ENCODE results near the gene COBL.

Gene COBL

GRCh38 chr7:50976064-50976463, 340.5 kb downstream of the COBL start:
- Histone ChIP-seq H3K36me3 (ENCODE audit: insufficient read depth, low read depth, low read length) (no peaks in the 10 kb centered on the region), H3K27ac (ENCODE audit: low read length) (no peak overlapping the region), H3K4me3 (ENCODE audit: low read length) (no peak overlapping the region), H3K4me1 (ENCODE audit: insufficient read depth, low read length) (no peaks in the 10 kb centered on the region), H3K9me3 (ENCODE audit: insufficient read depth, low read depth, low read length) (no peaks in the 10 kb centered on the region), H3K27me3 (ENCODE audit: insufficient read depth, low read length) (no peaks in the 10 kb centered on the region), H3K9ac (ENCODE audit: low read depth, low read length) (no peak overlapping the region)

- Histone ChIP-seq H3K4me3 (ENCODE audit: low read length) (no peak overlapping the region), H3K4me1 (ENCODE audit: insufficient read depth, low read length) (no peaks in the 10 kb centered on the region)
These were observed 342.4 kb downstream of the COBL start for GRCh38 chr7:50974240-50974639.

GRCh38 chr7:50973814-50974213, 342.8 kb downstream of the COBL start:
- H3K9me3 ChIP-seq (ENCODE audit: insufficient read depth, low read depth, low read length), result peaks cover 3% of the 10 kb centered on the region; the same call in 1 of the 2 replicates
- H3K36me3 ChIP-seq (ENCODE audit: insufficient read depth, low read depth, low read length), result no peaks in the 10 kb centered on the region
- H3K4me3 ChIP-seq (ENCODE audit: low read length), result no peak overlapping the region
- no peaks in the 10 kb centered on the region for H3K4me1 ChIP-seq (ENCODE audit: insufficient read depth, low read length)
- H3K27ac ChIP-seq (ENCODE audit: low read length), result no peak overlapping the region
- H3K27me3 ChIP-seq (ENCODE audit: insufficient read depth, low read length), result no peaks in the 10 kb centered on the region
- H3K9ac ChIP-seq (ENCODE audit: low read depth, low read length), result no peak overlapping the region

More at GRCh38 chr7:50974240-50974639, 342.4 kb downstream of the COBL start:
- Histone ChIP-seq H3K9ac (ENCODE audit: low read depth, low read length) (no peak overlapping the region), H3K36me3 (ENCODE audit: insufficient read depth, low read depth, low read length) (no peaks in the 10 kb centered on the region), H3K27me3 (ENCODE audit: insufficient read depth, low read length) (no peaks in the 10 kb centered on the region), H3K9me3 (ENCODE audit: insufficient read depth, low read depth, low read length) (no peaks in the 10 kb centered on the region), H3K27ac (ENCODE audit: low read length) (no peak overlapping the region)

- peaks cover 34% of the 10 kb centered on the region; the same call in 1 of the 2 replicates for H3K9me3 ChIP-seq (ENCODE audit: insufficient read depth, low read depth, low read length)
- H3K36me3 ChIP-seq (ENCODE audit: insufficient read depth, low read depth, low read length), result no peaks in the 10 kb centered on the region
- H3K4me1 ChIP-seq (ENCODE audit: insufficient read depth, low read length), result no peaks in the 10 kb centered on the region
- H3K9ac ChIP-seq (ENCODE audit: low read depth, low read length), result no peak overlapping the region
- H3K27ac ChIP-seq (ENCODE audit: low read length), result no peak overlapping the region
- H3K4me3 ChIP-seq (ENCODE audit: low read length), result no peak overlapping the region
- H3K27me3 ChIP-seq (ENCODE audit: insufficient read depth, low read length), result no peaks in the 10 kb centered on the region
These were observed 346.5 kb downstream of the COBL start for GRCh38 chr7:50970092-50970491.
